Muscle of back (tissue), 11 donors: ENCODE measurements around the gene CNNM2. TPM values are rescaled to one million over a fixed set of nuclear protein-coding genes. Genes with fewer than 3 reads are reported as not detected.
"Not testable (repeated sequence)": the region's sequence is repeated elsewhere in the genome, so short reads cannot be mapped to it uniquely, and the experiment has no call there.

ENCODE experiments used
- DNase-seq, 3 donors: peaks; one replicate each; pipeline versions ENCODE4 v3.0.0 to v3.0.0-alpha.2; 2013
- polyA plus RNA-seq, 10 donors: library from polyadenylated mRNA; unstranded; fragments of 120-200 nt; gene quantifications; one replicate each; pipeline ENCODE4 v1.2.1, GENCODE V29; 2013; ENCODE audit not compliant: insufficient read length in 10 of 10

Gene CNNM2
- polyA plus RNA-seq, 10 donors: 2.2 to 3.7 (median 3.1) TPM

- DNase-seq: no peak
Measured at GRCh38 chr10:102919992-102920739, 2.1 kb downstream of the CNNM2 start.

DNA sequence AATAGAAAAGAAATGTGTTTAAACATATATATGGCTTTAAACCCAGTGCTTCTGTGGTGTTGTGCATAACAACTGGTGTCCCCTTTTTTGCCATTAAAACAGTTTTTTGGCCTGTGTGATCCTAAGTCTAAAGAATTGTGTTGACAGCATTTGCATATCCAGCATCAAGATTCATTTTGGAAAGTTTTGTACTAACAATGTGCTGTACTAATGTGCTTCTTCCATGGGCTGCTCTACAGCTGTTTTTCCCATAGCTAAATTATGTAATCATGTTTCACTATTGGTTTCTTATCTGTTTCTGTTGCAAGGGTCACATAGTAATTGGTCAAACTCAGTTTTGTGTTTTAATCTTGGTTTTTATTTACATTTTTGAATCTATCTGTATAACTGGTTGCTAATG is 5.5 kb downstream of the CNNM2 start:
- DNase-seq: no peak

- DNase-seq: no peak
Measured at GRCh38 chr10:102926842-102927241, 8.7 kb downstream of the CNNM2 start.

GRCh38 chr10:102927311-102928010 is 9.4 kb downstream of the CNNM2 start:
- DNase-seq: no peak

- DNase-seq: not testable (repeated sequence)
Measured at GRCh38 chr10:102928442-102928841, 10.3 kb downstream of the CNNM2 start.

GRCh38 chr10:102930720-102931119 is 12.6 kb downstream of the CNNM2 start:
- DNase-seq: no peak

DNA sequence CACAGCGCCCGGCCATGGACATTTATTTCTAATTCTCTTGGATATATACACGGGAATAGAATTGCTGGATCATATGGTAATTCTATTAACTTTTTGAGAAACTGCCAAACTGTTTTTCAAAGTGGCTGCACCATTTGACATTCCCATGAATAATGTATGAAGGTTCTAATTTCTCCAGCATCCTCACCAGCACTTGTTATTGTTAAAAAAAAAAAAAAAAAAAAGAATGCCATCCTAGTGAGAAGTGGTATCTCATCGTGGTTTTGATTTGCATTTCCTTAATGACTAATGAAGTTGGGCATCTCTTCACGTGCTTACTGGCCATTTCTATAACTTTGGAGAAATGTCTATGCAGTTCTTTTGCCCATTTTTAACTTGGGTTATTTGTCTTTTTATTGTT is 13.5 kb downstream of the CNNM2 start:
- DNase-seq: no peak

DNA sequence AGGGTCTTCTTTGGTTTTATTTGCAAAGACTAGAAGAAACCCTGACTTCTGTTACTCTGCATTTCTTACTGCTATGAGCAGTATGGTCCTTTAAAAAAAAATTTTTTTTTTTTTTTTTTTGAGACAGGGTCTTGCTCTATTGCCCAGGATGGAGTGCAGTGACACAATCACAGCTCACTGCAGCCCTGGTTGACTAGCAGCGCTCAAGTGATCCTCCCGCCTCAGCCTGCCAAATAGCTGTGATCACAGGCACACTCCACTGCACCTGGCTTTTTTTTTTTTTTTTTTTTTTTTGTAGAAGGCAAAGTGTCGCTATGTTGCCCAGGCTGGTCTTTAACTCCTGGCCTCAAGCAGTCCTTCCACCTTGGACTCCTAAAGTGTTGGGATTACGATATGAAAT is 17.4 kb downstream of the CNNM2 start:
- DNase-seq: no peak

GRCh38 chr10:102935939-102936605 is 18.0 kb downstream of the CNNM2 start:
- DNase-seq: no peak

GRCh38 chr10:102941401-102941800 is 23.3 kb downstream of the CNNM2 start:
- DNase-seq: no peak

- no peak for DNase-seq
Measured at GRCh38 chr10:102945449-102945848, 27.4 kb downstream of the CNNM2 start.

GRCh38 chr10:102945962-102946361 is 27.9 kb downstream of the CNNM2 start:
- no peak for DNase-seq

DNA sequence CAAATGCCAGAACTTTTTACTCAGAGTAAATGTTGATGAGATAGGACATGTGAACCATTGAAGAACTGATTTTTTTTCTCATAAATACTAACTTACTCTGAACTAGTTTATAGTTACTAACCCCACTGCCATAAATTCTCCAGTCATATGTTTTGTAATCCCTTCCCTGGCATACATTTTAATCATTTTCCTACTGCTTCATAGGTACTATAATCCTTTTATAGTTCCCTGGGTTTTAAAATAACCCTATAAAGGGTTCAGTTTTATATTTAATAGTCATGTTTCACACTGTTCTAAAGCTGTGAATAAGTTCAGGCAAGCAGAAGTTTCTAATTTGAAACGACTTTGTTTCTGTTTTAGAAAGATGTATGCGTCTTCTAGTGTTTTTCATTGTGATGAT is 28.9 kb downstream of the CNNM2 start:
- no peak for DNase-seq

GRCh38 chr10:102948176-102948575 is 30.1 kb downstream of the CNNM2 start:
- no peak for DNase-seq

- no peak for DNase-seq
Measured at GRCh38 chr10:102948786-102949185, 30.7 kb downstream of the CNNM2 start.

- DNase-seq: no peak
Measured at GRCh38 chr10:102949916-102950315, 31.8 kb downstream of the CNNM2 start.

GRCh38 chr10:102951316-102951715 is 33.2 kb downstream of the CNNM2 start:
- no peak for DNase-seq

GRCh38 chr10:102959360-102959759 is 41.3 kb downstream of the CNNM2 start:
- no peak for DNase-seq

DNA sequence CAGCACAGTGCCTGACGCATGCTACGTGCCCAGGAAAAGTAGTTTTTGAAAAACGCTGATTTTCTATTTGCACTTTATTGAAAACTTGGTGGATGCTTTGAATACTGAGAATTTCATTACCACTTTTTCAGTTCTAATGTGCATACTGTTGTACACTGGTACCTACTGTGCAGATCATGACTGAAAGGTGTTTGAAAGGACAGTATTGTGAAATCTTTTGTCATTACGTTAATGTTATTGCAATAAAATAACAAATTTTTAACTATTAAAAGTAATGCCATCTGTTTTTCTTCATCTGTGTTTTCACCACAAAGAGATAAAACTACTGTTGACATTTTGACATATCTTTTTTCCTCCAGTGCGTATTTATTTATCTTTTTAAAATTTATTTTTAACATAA is 42.1 kb downstream of the CNNM2 start:
- DNase-seq: no peak

DNA sequence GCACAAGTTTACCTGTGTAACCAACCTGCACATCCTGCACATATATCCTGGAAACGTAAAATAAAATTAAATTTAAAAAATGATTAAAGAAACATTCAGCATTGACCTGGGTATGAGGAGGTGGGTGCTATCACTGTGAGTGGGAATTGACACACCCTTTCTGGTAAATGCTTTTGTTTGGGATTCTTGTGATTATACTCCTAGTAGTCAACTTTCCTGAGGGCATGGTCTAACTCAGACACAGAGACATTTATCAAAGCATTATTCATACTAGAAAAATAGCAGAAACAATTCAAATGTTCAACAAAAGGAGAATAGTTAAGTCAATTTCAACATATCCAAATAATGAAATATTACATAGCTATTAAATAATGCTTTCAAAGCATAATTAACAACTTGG is 44.2 kb downstream of the CNNM2 start:
- DNase-seq: no peak

- DNase-seq: no peak
Measured at GRCh38 chr10:102962951-102963755, 45.1 kb downstream of the CNNM2 start.

GRCh38 chr10:102963756-102964025 is 45.6 kb downstream of the CNNM2 start:
- no peak for DNase-seq
